Measurements from ENCODE around the gene GPN1. TPM values are rescaled to one million over a fixed set of nuclear protein-coding genes. Genes with fewer than 3 reads are reported as not detected.

Gene GPN1
- 10 to 100 TPM; 18.8 to 28.1 (median 22.7) TPM for total RNA-seq

DNA sequence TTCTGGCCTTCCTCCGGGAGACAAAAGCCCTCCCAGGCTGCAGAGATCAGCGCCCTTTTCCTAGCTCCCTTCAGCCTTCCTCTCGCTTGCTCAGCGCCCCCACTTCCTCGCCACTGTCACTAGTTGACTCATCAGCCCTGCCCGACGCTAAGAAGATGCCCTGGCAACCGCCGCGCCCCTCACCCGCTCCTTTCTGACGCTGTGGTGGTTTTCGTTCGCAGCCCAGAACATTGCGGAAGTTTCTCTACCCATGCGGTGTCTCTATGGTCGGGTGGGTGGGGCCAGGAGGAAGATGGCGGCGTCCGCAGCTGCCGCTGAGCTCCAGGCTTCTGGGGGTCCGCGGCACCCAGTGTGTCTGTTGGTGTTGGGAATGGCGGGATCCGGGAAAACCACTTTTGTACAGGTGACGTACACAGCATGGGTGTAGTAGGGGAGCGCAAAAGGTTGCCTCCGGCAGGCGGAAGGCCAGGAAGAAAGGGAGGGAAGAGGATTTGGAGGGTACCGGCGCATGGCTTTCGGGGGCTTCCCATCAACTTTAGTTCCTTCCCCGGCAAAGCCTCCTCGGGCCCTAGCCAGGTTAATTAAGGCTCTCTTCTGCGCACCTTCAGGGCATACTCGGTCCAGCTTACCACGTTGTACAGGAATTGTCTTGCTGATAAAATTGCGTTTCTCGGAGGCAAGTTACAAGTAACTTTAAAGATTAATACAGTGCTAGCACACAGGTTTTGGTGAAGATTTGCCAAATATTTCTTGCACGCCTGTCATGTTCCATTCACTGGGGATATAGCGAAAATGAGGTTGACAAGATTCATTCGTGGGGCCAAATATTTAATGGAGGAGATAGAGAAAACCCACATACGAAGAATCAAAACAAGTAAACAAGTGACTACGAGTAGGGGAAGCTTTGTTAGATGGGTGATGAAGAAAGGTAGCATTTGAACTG, at the start of gene GPN1, which contains the start of gene CCDC121:
Gene GPN1 (plus strand): TSS at position 284 of the 943 bp plus-strand sequence. CDS start 9 bp downstream, at position 293.
Gene CCDC121 (minus strand): TSS at position 246 of the 943 bp plus-strand sequence. CDS start 1,213 bp downstream, outside the sequence.
- intact Hi-C loops (cut with DNase I), result no loop called here

DNA sequence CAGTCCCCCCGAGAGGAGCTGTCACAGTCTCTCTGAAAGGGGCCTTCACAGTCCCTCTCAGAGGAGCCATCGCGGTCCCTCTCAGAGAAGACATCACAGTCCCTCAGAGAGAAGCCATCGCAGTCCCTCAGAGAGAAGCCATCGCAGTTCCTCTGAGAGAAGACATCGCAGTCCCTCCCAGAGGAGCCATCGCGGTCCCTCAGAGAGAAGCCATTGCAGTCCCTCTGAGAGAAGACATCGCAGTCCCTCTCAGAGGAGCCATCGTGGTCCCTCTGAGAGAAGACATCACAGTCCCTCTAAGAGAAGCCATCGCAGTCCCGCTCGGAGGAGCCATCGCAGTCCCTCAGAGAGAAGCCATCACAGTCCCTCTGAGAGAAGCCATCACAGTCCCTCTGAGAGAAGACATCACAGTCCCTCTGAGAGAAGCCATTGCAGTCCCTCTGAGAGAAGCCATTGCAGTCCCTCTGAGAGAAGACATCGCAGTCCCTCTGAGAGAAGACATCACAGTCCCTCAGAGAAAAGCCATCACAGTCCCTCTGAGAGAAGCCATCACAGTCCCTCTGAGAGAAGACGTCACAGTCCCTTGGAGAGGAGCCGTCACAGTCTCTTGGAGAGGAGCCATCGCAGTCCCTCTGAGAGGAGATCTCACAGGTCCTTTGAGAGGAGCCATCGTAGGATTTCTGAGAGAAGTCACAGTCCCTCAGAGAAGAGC, 47.3 kb upstream of the GPN1 start:
- no peak overlapping the region for H3K4me3 ChIP-seq
- peak overlapping the region in 1 of 4 donors; percentile 79 for H3K27ac ChIP-seq (replicated peaks in 1 of 4)
- 95% methylated on average over 16 of the region's 19 CpGs for WGBS
- H3K4me1 ChIP-seq, result peaks cover 17 to 29% (median 28%) of the 10 kb centered on the region in 4 donors
- TF ChIP-seq POLR2AphosphoS5 (IDR thresholded peaks at IDR 0.05) (no peak), EP300 (IDR thresholded peaks at IDR 0.05) (no peak), POLR2A (IDR thresholded peaks at IDR 0.05; ENCODE audit: low read depth) (no peak)
- TF ChIP-seq, protein P1, sequence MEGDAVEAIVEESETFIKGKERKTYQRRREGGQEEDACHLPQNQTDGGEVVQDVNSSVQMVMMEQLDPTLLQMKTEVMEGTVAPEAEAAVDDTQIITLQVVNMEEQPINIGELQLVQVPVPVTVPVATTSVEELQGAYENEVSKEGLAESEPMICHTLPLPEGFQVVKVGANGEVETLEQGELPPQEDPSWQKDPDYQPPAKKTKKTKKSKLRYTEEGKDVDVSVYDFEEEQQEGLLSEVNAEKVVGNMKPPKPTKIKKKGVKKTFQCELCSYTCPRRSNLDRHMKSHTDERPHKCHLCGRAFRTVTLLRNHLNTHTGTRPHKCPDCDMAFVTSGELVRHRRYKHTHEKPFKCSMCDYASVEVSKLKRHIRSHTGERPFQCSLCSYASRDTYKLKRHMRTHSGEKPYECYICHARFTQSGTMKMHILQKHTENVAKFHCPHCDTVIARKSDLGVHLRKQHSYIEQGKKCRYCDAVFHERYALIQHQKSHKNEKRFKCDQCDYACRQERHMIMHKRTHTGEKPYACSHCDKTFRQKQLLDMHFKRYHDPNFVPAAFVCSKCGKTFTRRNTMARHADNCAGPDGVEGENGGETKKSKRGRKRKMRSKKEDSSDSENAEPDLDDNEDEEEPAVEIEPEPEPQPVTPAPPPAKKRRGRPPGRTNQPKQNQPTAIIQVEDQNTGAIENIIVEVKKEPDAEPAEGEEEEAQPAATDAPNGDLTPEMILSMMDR (IDR thresholded peaks at IDR 0.05), result no peak
- intact Hi-C loops (cut with DNase I), result loop anchor here (2.0 kb wide), 1 partner anchor 91 kb away; no protein-coding TSS in a partner anchor
- DNase-seq (ENCODE audit: extremely low spot score), result peak; percentile 45
- peaks cover 0 to 37% (median 30%) of the 10 kb centered on the region in 4 donors for H3K9me3 ChIP-seq
- H3K27me3 ChIP-seq, result no peaks in the 10 kb centered on the region
- no peaks in the 10 kb centered on the region for H3K36me3 ChIP-seq

More for the DNA sequence above, at the start of gene GPN1, which contains the start of gene CCDC121:
- H3K9me3 ChIP-seq, result no peaks in the 10 kb centered on the region
- H3K4me3 ChIP-seq, result peak within 1 kb of the TSS; percentile 67 to 83 (median 76)
- peaks cover 21 to 32% (median 29%) of the 10 kb centered on the region in 4 donors for H3K4me1 ChIP-seq
- peak within 1 kb of the TSS; percentile 70 to 78 (median 73) for H3K27ac ChIP-seq (replicated peaks in 1 of 4)
- DNase-seq (ENCODE audit: extremely low spot score), result peak; percentile 97
- TF ChIP-seq, protein P1 (IDR thresholded peaks at IDR 0.05), result no peak
- peak; percentile 76 to 78 for TF ChIP-seq POLR2AphosphoS5 (IDR thresholded peaks at IDR 0.05)
- under 1% methylated on average over 38 of the region's 44 CpGs for WGBS
- H3K27me3 ChIP-seq, result no peaks in the 10 kb centered on the region
- H3K36me3 ChIP-seq, result peaks cover 14 to 48% (median 30%) of the 10 kb centered on the region in 4 donors

DNA sequence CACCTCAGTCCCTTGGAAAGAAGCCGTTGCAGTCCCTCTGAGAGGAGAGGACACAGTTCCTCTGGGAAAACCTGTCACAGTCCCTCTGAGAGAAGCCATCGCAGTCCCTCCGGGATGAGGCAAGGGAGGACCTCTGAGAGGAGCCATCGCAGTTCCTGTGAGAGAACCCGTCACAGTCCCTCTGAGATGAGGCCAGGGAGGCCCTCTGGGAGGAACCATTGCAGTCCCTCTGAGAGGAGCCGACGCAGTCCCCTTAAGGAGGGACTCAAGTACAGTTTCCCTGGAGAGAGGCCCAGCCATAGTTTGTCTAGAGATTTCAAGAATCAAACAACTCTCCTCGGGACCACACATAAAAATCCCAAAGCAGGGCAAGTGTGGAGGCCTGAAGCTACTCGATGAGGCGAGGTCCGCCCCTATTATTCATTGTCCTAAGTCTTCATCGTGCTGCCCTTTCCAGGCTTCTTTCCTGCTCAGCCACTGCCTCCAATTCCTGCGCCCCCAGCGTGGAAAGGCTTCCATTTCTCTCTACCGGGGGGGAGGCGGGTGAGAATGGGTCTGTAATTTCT, 46.6 kb upstream of the GPN1 start:
- no peaks in the 10 kb centered on the region for H3K27me3 ChIP-seq

More for the DNA sequence above, 46.6 kb upstream of the GPN1 start:
- H3K4me3 ChIP-seq, result peak overlapping the region; percentile 62 to 72 (median 67)
- H3K27ac ChIP-seq (replicated peaks in 1 of 4), result peak overlapping the region; percentile 72 to 83 (median 76)
- peaks cover 0 to 30% (median 25%) of the 10 kb centered on the region in 4 donors for H3K9me3 ChIP-seq
- H3K36me3 ChIP-seq, result no peaks in the 10 kb centered on the region
- intact Hi-C loops (cut with DNase I), result loop anchor here (2.0 kb wide), 1 partner anchor 91 kb away; no protein-coding TSS in a partner anchor
- H3K4me1 ChIP-seq, result peaks cover 17 to 32% (median 29%) of the 10 kb centered on the region in 4 donors
- no peak for DNase-seq (ENCODE audit: extremely low spot score)
- 85% methylated on average over 8 of the region's 16 CpGs for WGBS
- TF ChIP-seq, protein P1 (IDR thresholded peaks at IDR 0.05), result no peak
- TF ChIP-seq EP300 (IDR thresholded peaks at IDR 0.05) (no peak), POLR2A (IDR thresholded peaks at IDR 0.05; ENCODE audit: low read depth) (no peak), POLR2AphosphoS5 (IDR thresholded peaks at IDR 0.05) (no peak)
